HG03469 (cell line): ENCODE measurements around the gene EGFL7.

ENCODE experiments used
- ATAC-seq: cut with Tn5 transposase; IDR thresholded peaks from one replicate; pipeline ENCODE4 v1.9.1; 2021; ENCODE audit warnings: mild to moderate bottlenecking, moderate library complexity, moderate number of reproducible peaks; ENCODE audit not compliant: unreplicated experiment

Gene EGFL7

GRCh38 chr9:136713550-136713949, 50.8 kb downstream of the EGFL7 start:
- no peak for ATAC-seq

- ATAC-seq: no peak
These were observed 51.6 kb downstream of the EGFL7 start for GRCh38 chr9:136714096-136714892.

DNA sequence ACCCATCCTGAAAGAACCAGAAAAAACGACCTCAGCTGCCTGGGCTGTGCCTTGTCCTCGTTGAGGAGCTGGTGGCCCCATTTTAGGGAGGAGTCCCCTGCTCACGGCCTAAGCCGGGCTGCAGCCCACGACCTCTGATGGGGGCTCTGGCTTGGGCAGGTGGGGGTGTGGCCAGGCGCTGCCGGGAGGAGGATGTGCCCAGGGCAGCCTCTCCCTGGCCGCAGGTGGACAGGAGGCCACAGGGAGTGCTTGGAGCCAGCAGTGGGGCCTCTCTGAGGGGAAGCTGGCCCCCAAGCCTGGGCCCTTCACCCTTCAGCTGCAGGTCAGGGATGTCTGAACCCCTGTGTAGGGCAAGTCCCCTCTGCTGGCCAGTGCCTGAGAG, 52.2 kb downstream of the EGFL7 start:
- no peak for ATAC-seq

GRCh38 chr9:136717399-136717798, 54.7 kb downstream of the EGFL7 start:
- no peak for ATAC-seq

GRCh38 chr9:136718345-136719194, 55.9 kb downstream of the EGFL7 start:
- ATAC-seq: no peak

DNA sequence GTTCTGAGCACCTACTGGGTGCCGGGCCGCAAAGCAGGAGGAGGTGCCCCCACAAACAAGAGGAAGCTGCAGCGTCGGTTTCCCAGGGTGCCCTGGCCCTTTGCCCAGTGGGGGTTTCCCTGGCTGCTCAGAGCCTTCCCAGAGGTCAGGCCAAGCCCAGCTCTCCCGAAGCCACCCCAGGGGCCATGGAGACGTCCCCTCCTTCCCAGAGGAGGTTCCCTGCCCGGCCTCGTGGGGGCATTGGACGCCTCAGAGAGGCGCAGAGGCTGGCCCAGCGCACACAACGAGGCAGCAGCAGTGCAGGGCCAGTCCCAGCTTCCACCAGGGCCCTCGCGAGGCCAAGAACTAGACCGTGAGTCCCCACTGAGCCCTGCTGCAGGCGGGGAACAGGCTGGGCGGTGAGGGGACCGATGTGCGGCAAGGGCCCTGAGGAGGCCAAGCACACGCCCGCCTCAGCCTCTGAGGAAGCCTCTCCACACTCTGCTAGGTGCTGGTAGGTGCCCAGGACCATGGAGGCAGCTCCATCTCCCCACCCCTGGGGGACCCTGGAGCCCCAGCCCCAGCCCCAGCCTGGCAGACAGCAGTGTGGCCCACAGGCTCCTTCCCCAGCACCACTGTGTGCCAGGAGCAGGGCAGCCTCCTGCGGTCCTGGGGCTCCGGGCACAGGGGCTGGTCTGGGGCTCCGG, 56.6 kb downstream of the EGFL7 start:
- no peak for ATAC-seq

DNA sequence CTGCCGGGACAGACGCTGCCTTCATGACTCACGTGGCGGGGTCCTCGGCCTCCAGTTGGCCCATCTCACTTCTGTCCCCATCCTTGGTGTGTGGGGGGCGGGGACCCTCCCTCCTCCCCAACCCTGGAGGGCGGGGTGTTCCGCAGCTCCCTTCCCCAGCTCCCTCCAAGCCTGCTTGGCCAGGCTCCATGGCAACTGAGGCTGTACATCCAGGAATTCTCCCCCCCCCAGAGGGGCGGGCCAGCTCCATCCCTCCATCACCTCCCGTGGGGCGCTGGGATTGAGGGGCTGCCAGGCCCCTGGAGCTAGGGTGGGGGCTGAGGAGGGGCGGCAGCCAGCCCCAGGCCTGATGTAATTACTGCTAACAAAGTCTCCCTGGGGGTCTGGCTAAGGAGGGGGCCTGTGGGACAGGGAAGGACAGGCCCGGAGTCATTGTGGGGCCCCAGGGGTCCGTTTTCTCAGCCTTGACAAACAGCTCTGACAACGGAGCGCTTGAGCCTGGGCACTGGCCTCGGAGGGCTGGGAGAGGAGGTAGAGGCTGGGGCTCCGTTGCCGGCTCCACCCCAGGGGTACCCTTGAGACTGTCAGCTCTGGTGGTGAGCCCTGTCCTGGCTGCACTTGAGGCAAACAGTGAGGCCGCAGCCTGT, 57.7 kb downstream of the EGFL7 start:
- ATAC-seq: no peak

DNA sequence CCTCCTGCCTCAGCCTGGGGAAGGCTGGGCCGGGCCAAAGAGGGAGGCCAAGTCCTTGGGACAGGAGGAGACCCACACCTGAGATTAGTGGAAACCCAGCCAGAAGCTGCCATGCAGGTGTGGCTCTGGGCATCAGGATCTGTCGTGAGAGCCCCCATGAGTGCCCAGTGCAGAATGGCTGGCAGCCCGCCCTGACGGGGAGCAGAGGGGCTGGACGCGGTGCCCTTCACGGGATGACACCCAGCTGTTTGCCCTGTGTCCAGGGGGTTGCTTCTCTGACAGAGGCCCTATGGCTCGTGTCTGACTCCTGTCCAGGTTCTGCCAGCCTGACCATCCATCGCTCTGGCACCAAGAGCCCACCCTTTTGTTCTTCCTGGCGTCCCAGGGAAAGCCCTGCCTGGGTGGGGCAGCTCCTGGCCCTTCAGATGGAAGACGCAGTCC, 58.2 kb downstream of the EGFL7 start:
- no peak for ATAC-seq

DNA sequence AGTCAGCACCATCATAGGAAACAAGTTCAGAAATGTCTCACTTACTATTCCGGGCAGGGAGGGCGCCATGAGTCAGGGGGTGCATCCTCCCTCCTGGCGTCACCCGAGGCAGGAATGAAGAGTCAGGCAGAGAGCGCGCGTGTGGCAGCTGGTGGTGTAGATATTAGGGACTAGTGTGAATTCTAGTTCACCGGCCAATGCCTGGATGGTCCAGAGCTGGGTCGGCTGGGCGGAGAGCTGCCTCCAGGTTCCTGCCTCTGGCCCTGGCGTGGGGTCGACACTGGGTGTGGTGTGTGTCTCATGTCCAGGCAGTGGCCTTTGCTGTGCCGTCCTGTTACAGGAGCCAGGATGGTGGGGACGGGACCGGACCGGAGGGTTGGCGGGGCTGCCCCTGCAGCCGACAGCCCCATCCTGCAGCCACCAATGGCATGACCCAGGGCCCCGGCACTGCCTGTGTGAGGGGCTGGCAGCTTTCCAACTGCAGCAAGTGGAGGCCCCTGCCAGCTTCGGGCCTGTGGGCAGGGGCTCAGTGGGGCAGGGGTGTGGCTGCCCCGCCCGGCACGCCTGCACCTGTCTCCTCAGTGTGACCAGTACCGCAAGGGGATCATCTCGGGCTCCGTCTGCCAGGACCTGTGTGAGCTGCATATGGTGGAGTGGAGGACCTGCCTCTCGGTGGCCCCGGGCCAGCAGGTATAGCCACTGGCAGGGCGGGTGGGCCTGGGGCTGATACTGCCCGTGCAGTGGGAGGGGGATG, 58.8 kb downstream of the EGFL7 start:
- no peak for ATAC-seq
